Measurements from ENCODE around the gene SP5. TPM values are rescaled to one million over a fixed set of nuclear protein-coding genes. Genes with fewer than 3 reads are reported as not detected.
A peak's percentile ranks its signal among the peaks of the same experiment; 100 is the strongest.

SP5 gene
- total RNA-seq, 1 experiment from 2014 or later, result 1.7 TPM

DNA sequence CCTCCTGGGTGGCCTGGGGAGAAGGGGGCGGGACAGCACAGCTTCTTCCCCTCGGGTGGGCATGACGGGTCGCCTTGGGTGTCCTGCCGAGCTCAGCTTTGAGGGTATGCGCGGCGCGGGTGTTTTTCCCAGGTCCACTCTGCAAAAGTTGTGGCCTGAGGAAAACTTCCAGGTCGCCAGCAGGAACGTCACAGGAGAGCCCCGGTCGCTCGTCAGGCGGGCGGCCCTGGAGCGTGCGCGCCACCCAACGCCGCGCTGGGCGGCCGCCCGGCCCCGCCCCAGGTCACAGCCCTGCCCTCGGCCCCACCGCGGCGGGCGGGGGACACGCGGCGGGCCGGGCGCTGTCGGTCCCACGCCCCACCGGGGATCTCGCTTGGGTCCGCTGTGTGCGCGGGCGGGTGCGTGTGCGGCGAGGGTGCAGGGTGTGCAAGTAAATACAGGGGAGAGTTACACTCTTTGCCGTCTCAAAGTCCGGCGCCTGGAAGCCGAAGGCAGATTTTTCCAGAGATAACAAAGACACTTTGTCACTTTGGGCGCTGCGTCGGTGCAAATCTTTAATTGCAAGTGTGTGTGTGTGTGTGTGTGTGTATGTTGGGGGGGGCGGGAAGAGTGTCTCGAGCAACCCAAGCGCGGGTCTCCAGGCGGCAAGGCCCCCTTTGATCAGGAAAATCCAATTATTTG lies 616 bp upstream of the SP5 start:
- DNase-seq (ENCODE audit: low spot score), result no peak
- Mint-ChIP-seq H3K9me3 (no peaks in the 10 kb centered on the region), H3K27ac (no peak overlapping the region), H3K4me3 (peak overlapping the region; percentile 75), H3K36me3 (peaks cover 2% of the 10 kb centered on the region; the same call in 1 of the 2 replicates), H3K27me3 (ENCODE audit: low read depth) (peaks cover 100% of the 10 kb centered on the region), H3K4me1 (peaks cover 55% of the 10 kb centered on the region)
- ChIA-PET CTCF (interaction anchor here (0.8 to 7.4 kb wide), 5 partner anchors 100 to 353 kb away, joined by 4 to 92 read pairs (median 4); partner anchors contain the start of gene GAD1), POLR2A (no interaction called here)
- ATAC-seq, result no peak
- TF ChIP-seq GABPB1 (CRISPR knock-in tag; IDR thresholded peaks at IDR 0.05) (peak; percentile 69; the same call in 1 of the 2 replicates), CBFB (CRISPR knock-in tag; IDR thresholded peaks at IDR 0.05; ENCODE audit: low read depth) (no peak)

DNA sequence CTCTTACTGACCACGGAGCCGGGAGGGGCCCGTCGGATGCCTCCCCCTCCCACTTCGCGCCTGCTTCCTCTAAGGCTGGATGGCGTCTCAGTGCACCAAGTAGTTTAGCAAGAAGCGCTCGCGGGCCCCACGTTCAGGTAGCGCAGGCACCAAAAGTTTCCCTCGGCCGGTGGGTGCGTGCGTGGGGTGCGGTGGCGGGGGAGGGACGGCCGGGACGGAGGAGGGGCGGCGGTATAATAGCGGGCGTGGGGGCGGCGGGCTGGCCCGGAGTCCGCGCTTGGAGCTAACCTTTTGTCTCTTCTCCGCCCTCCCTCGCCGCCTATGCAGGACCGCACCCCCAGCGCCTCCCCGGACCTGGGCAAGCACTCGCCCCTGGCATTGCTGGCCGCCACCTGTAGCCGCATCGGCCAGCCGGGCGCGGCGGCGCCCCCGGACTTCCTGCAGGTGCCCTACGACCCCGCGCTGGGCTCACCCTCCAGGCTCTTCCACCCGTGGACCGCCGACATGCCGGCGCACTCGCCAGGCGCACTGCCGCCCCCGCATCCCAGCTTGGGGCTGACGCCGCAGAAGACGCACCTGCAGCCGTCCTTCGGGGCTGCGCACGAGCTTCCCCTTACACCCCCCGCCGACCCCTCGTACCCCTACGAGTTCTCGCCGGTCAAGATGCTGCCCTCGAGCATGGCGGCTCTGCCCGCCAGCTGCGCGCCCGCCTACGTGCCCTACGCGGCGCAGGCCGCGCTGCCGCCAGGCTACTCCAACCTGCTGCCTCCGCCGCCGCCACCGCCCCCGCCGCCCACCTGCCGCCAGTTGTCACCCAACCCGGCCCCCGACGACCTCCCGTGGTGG lies 1.0 kb downstream of the SP5 start:
- DNase-seq (ENCODE audit: low spot score) (peak; percentile 49), ATAC-seq (no peak)
- H3K27me3 Mint-ChIP-seq (ENCODE audit: low read depth), result peaks cover 99% of the 10 kb centered on the region
- CTCF ChIA-PET, result interaction anchor here (0.7 to 7.4 kb wide), 9 partner anchors 15 to 355 kb away, joined by 3 to 92 read pairs (median 4); partner anchors contain the start of genes GAD1 and GORASP2
- H3K4me1 Mint-ChIP-seq, result peaks cover 43% of the 10 kb centered on the region
- H3K27ac Mint-ChIP-seq, result no peak overlapping the region
- no peaks in the 10 kb centered on the region for H3K36me3 Mint-ChIP-seq
- POLR2A ChIA-PET, result interaction anchor here (0.6 to 1.3 kb wide), 2 partner anchors 35 to 54 kb away, joined by 3 read pairs; partner anchors contain the start of gene ERICH2
- TF ChIP-seq TEAD4 (CRISPR knock-in tag; IDR thresholded peaks at IDR 0.05) (no peak), ZNF263 (CRISPR knock-in tag; IDR thresholded peaks at IDR 0.05; ENCODE audit: low read depth) (0 out of 2 replicates have a peak, but pooled peaks have one; percentile 4)
- peak overlapping the region; percentile 75 for H3K4me3 Mint-ChIP-seq
- no peaks in the 10 kb centered on the region for H3K9me3 Mint-ChIP-seq

DNA sequence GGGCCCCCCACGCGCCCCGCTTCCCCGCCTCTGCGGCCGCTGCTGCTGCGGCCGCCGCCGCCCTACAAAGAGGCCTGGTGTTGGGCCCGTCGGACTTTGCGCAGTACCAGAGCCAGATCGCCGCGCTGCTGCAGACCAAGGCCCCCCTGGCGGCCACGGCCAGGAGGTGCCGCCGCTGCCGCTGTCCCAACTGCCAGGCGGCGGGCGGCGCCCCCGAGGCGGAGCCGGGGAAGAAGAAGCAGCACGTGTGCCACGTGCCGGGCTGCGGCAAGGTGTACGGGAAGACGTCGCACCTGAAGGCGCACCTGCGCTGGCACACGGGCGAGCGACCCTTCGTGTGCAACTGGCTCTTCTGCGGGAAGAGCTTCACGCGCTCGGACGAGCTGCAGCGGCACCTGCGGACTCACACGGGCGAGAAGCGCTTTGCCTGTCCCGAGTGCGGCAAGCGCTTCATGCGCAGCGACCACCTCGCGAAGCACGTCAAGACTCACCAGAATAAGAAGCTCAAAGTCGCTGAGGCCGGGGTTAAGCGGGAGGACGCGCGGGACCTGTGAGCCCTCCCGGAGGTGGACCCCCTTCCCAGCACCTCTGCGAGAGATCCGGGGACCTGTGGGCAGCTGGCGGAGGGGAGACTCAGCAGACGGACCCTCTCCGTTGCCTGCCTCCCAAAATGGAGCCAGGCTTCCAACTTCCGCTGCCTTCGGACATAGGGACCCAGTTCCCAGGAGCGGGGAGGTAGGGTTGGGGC lies 1.9 kb downstream of the SP5 start:
- no peaks in the 10 kb centered on the region for H3K36me3 Mint-ChIP-seq
- CTCF ChIA-PET, result interaction anchor here (0.6 to 7.4 kb wide), 10 partner anchors 10 to 347 kb away, joined by 3 to 92 read pairs (median 5); partner anchors contain the start of gene GAD1
- peak overlapping the region; percentile 62 for H3K4me3 Mint-ChIP-seq
- H3K9me3 Mint-ChIP-seq, result no peaks in the 10 kb centered on the region
- peaks cover 98% of the 10 kb centered on the region for H3K27me3 Mint-ChIP-seq (ENCODE audit: low read depth)
- POLR2A ChIA-PET, result interaction anchor here (0.6 to 1.1 kb wide), 3 partner anchors 36 to 109 kb away, joined by 3 to 5 read pairs (median 3); partner anchors contain the start of gene ERICH2
- ATAC-seq (peak; percentile 54), DNase-seq (ENCODE audit: low spot score) (peak; percentile 83)
- H3K27ac Mint-ChIP-seq, result no peak overlapping the region
- peaks cover 36% of the 10 kb centered on the region for H3K4me1 Mint-ChIP-seq
- TF ChIP-seq, protein P1, sequence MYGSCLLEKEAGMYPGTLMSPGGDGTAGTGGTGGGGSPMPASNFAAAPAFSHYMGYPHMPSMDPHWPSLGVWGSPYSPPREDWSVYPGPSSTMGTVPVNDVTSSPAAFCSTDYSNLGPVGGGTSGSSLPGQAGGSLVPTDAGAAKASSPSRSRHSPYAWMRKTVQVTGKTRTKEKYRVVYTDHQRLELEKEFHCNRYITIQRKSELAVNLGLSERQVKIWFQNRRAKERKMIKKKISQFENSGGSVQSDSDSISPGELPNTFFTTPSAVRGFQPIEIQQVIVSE (CRISPR knock-in tag; IDR thresholded peaks at IDR 0.05; ENCODE audit: borderline replicate concordance), result no peak
- TF ChIP-seq TEAD1 (CRISPR knock-in tag; IDR thresholded peaks at IDR 0.05) (peak; percentile 100), SMAD3 (CRISPR knock-in tag; IDR thresholded peaks at IDR 0.05; ENCODE audit: borderline replicate concordance) (peak; percentile 99), EMX1 (CRISPR knock-in tag; IDR thresholded peaks at IDR 0.05) (0 out of 2 replicates have a peak, but pooled peaks have one; percentile 49), GTF2I (CRISPR knock-in tag; conservative IDR thresholded peaks at IDR 0.05) (no peak), HMGA2 (CRISPR knock-in tag; IDR thresholded peaks at IDR 0.05) (no peak), ZNF232 (CRISPR knock-in tag; IDR thresholded peaks at IDR 0.05) (peak; percentile 100), ZBTB21 (CRISPR knock-in tag; IDR thresholded peaks at IDR 0.05; ENCODE audit: borderline replicate concordance) (peak; percentile 98), JAZF1 (CRISPR knock-in tag; IDR thresholded peaks at IDR 0.05) (no peak)
- TF ChIP-seq, protein P2, sequence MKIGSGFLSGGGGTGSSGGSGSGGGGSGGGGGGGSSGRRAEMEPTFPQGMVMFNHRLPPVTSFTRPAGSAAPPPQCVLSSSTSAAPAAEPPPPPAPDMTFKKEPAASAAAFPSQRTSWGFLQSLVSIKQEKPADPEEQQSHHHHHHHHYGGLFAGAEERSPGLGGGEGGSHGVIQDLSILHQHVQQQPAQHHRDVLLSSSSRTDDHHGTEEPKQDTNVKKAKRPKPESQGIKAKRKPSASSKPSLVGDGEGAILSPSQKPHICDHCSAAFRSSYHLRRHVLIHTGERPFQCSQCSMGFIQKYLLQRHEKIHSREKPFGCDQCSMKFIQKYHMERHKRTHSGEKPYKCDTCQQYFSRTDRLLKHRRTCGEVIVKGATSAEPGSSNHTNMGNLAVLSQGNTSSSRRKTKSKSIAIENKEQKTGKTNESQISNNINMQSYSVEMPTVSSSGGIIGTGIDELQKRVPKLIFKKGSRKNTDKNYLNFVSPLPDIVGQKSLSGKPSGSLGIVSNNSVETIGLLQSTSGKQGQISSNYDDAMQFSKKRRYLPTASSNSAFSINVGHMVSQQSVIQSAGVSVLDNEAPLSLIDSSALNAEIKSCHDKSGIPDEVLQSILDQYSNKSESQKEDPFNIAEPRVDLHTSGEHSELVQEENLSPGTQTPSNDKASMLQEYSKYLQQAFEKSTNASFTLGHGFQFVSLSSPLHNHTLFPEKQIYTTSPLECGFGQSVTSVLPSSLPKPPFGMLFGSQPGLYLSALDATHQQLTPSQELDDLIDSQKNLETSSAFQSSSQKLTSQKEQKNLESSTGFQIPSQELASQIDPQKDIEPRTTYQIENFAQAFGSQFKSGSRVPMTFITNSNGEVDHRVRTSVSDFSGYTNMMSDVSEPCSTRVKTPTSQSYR (CRISPR knock-in tag; IDR thresholded peaks at IDR 0.05), result peak; percentile 99
- TF ChIP-seq, protein P3, sequence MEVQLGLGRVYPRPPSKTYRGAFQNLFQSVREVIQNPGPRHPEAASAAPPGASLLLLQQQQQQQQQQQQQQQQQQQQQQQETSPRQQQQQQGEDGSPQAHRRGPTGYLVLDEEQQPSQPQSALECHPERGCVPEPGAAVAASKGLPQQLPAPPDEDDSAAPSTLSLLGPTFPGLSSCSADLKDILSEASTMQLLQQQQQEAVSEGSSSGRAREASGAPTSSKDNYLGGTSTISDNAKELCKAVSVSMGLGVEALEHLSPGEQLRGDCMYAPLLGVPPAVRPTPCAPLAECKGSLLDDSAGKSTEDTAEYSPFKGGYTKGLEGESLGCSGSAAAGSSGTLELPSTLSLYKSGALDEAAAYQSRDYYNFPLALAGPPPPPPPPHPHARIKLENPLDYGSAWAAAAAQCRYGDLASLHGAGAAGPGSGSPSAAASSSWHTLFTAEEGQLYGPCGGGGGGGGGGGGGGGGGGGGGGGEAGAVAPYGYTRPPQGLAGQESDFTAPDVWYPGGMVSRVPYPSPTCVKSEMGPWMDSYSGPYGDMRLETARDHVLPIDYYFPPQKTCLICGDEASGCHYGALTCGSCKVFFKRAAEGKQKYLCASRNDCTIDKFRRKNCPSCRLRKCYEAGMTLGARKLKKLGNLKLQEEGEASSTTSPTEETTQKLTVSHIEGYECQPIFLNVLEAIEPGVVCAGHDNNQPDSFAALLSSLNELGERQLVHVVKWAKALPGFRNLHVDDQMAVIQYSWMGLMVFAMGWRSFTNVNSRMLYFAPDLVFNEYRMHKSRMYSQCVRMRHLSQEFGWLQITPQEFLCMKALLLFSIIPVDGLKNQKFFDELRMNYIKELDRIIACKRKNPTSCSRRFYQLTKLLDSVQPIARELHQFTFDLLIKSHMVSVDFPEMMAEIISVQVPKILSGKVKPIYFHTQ (CRISPR knock-in tag; IDR thresholded peaks at IDR 0.05), result no peak
- TF ChIP-seq, protein P4, sequence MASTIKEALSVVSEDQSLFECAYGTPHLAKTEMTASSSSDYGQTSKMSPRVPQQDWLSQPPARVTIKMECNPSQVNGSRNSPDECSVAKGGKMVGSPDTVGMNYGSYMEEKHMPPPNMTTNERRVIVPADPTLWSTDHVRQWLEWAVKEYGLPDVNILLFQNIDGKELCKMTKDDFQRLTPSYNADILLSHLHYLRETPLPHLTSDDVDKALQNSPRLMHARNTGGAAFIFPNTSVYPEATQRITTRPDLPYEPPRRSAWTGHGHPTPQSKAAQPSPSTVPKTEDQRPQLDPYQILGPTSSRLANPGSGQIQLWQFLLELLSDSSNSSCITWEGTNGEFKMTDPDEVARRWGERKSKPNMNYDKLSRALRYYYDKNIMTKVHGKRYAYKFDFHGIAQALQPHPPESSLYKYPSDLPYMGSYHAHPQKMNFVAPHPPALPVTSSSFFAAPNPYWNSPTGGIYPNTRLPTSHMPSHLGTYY (CRISPR knock-in tag; IDR thresholded peaks at IDR 0.05), result no peak
- TF ChIP-seq, protein P5, sequence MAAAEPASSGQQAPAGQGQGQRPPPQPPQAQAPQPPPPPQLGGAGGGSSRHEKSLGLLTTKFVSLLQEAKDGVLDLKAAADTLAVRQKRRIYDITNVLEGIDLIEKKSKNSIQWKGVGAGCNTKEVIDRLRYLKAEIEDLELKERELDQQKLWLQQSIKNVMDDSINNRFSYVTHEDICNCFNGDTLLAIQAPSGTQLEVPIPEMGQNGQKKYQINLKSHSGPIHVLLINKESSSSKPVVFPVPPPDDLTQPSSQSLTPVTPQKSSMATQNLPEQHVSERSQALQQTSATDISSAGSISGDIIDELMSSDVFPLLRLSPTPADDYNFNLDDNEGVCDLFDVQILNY (CRISPR knock-in tag; IDR thresholded peaks at IDR 0.05), result peak; percentile 99
- TF ChIP-seq, protein P6, sequence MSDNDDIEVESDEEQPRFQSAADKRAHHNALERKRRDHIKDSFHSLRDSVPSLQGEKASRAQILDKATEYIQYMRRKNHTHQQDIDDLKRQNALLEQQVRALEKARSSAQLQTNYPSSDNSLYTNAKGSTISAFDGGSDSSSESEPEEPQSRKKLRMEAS (CRISPR knock-in tag; IDR thresholded peaks at IDR 0.05), result peak; percentile 100

Measured in WTC11 (cell line).